ENCODE data around the gene MRPS15.
"Not testable (repeated sequence)": the region's sequence is repeated elsewhere in the genome, so short reads cannot be mapped to it uniquely, and the experiment has no call there.

The MRPS15 gene

GRCh38 chr1:36493524-36493923 is 29.3 kb upstream of the MRPS15 start:
- TF ChIP-seq CTCF (IDR thresholded peaks at IDR 0.05; ENCODE audit: borderline replicate concordance, control extremely low read depth, extremely low read depth, insufficient read depth, missing control alignments): no peak
- in situ Hi-C loops (cut with MboI; ENCODE audit: low sequenced_read_pairs, unreplicated experiment): no loop called here
- no peak for DNase-seq (ENCODE audit: low spot score)

GRCh38 chr1:36492491-36492890 is 28.3 kb upstream of the MRPS15 start:
- in situ Hi-C loops (cut with MboI; ENCODE audit: low sequenced_read_pairs, unreplicated experiment): no loop called here
- no peak for DNase-seq (ENCODE audit: low spot score)
- no peak for TF ChIP-seq CTCF (IDR thresholded peaks at IDR 0.05; ENCODE audit: borderline replicate concordance, control extremely low read depth, extremely low read depth, insufficient read depth, missing control alignments)

- DNase-seq (ENCODE audit: low spot score); in situ Hi-C loops (cut with MboI; ENCODE audit: low sequenced_read_pairs, unreplicated experiment): not testable (repeated sequence)
Observed at GRCh38 chr1:36489258-36490051, 25.3 kb upstream of the MRPS15 start.

- in situ Hi-C loops (cut with MboI; ENCODE audit: low sequenced_read_pairs, unreplicated experiment): no loop called here
- TF ChIP-seq CTCF (IDR thresholded peaks at IDR 0.05; ENCODE audit: borderline replicate concordance, control extremely low read depth, extremely low read depth, insufficient read depth, missing control alignments): no peak
- no peak for DNase-seq (ENCODE audit: low spot score)
Observed at GRCh38 chr1:36487906-36488305, 23.7 kb upstream of the MRPS15 start.

DNA sequence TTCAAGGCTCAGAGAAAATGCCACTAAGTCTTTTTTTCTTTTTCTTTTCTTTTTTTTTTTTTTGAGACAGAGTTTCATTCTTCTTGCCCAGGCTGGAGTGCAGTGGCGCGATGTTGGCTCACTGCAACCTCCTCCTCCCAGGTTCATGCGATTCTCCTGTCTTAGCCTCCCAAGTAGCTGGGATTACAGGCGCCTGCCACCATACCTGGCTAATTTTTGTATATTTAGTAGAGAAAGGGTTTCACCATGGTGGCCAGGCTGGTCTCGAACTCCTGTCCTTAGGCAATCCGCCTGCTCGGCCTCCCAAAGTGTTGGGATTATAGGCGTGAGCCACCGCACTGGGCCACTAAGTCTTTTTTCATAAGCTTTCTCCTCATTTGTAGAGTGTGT is 23.1 kb upstream of the MRPS15 start:
- DNase-seq (ENCODE audit: low spot score); in situ Hi-C loops (cut with MboI; ENCODE audit: low sequenced_read_pairs, unreplicated experiment): not testable (repeated sequence)

DNA sequence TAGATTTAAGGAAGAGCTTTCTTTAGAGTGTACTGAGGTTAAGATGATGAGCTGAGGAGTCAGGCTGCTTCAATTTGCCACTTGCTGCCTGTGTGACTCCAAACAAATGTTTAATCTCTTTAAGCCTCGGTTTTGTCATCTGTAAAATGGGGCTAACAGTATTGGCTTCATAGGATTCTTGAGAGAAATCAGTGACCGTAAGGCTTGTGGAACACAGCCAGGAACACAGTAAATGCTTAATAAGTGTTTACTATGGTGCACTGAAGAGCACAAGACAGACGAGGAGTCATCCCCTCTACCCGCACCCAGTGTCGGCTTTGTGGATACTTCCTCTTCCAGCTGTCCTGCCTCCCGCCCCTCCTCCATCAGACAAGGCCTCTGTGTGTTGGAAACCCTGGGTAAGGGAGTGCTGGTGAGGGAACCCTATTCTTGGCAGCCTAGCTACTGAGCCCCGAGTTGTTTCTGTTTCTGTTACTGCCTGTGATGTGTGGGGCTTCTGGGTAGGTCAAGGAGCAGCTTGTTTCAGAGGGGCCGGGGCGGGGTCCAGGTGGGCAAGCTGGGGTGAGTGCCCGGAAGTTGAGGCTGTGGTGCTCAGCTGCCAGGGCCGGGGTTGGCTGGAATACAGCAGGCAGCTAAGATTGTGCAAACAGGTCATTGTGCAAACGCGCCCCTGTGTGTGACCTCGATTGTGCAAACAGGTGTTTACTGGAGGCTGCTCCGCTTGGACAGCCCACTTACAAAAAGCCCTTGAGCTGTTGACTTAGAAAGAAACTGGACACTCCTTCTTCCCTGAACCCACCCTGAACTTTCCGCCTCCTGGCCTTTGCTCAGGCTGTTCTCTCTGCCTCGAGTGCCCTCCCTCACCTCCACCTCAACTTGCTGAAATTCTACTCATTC is 22.5 kb upstream of the MRPS15 start:
- in situ Hi-C loops (cut with MboI; ENCODE audit: low sequenced_read_pairs, unreplicated experiment): no loop called here

GRCh38 chr1:36486093-36486438 is 21.9 kb upstream of the MRPS15 start:
- DNase-seq (ENCODE audit: low spot score): no peak
- in situ Hi-C loops (cut with MboI; ENCODE audit: low sequenced_read_pairs, unreplicated experiment): no loop called here

More for the DNA sequence above, 22.5 kb upstream of the MRPS15 start:
- no peak for TF ChIP-seq CTCF (IDR thresholded peaks at IDR 0.05; ENCODE audit: borderline replicate concordance, control extremely low read depth, extremely low read depth, insufficient read depth, missing control alignments)
- no peak for DNase-seq (ENCODE audit: low spot score)

More at GRCh38 chr1:36486093-36486438, 21.9 kb upstream of the MRPS15 start:
- no peak for TF ChIP-seq CTCF (IDR thresholded peaks at IDR 0.05; ENCODE audit: borderline replicate concordance, control extremely low read depth, extremely low read depth, insufficient read depth, missing control alignments)
